Skeletal muscle tissue (tissue), 4 donors: ENCODE measurements around the gene IQGAP1. TPM values are rescaled to one million over a fixed set of nuclear protein-coding genes. Genes with fewer than 3 reads are reported as not detected.
"Not testable (repeated sequence)": the region's sequence is repeated elsewhere in the genome, so short reads cannot be mapped to it uniquely, and the experiment has no call there.

ENCODE experiments used
- H3K27ac ChIP-seq: one replicate; pipeline ENCODE4 v1.7.0; 2013; ENCODE audit warnings: mild to moderate bottlenecking, low read depth, low read length, inconsistent platforms
- H3K27me3 ChIP-seq, 3 donors: one replicate each; pipeline ENCODE4 v1.7.0; 2013; ENCODE audit warnings: low read length in 3 of 3; ENCODE audit not compliant: control insufficient read depth in 3 of 3, insufficient read depth in 3 of 3
- H3K36me3 ChIP-seq, 3 donors: one replicate each; pipeline ENCODE4 v1.7.0; 2013; ENCODE audit warnings: low read length in 3 of 3; ENCODE audit not compliant: control insufficient read depth in 3 of 3, insufficient read depth in 3 of 3
- H3K4me1 ChIP-seq, 3 donors: one replicate each; pipeline ENCODE4 v1.7.0; 2013; ENCODE audit warnings: low read length in 3 of 3, mild to moderate bottlenecking in 3 of 3; ENCODE audit not compliant: control insufficient read depth in 3 of 3, insufficient read depth in 3 of 3
- H3K4me3 ChIP-seq, 3 donors: one replicate each; pipeline ENCODE4 v1.7.0; 2013; ENCODE audit warnings: low read length in 3 of 3
- H3K9ac ChIP-seq, 3 donors: one replicate each; pipeline ENCODE4 v1.7.0; 2013; ENCODE audit warnings: low read length in 3 of 3, mild to moderate bottlenecking in 3 of 3, moderate library complexity in 2 of 3, low read depth in 1 of 3
- H3K9me3 ChIP-seq, 3 donors: one replicate each; pipeline ENCODE4 v1.7.0; 2013; ENCODE audit warnings: low read length in 3 of 3; ENCODE audit not compliant: control insufficient read depth in 3 of 3
- total RNA-seq: library from RNA; depleted of rRNA; stranded (reverse); fragments of >200 nt; gene quantifications from one replicate; pipeline ENCODE4 v1.2.3, GENCODE V29; 2014
- donor health status: Osteomylitis.

Gene IQGAP1
- total RNA-seq, 1 donor from 2014 or later: 104 TPM

DNA sequence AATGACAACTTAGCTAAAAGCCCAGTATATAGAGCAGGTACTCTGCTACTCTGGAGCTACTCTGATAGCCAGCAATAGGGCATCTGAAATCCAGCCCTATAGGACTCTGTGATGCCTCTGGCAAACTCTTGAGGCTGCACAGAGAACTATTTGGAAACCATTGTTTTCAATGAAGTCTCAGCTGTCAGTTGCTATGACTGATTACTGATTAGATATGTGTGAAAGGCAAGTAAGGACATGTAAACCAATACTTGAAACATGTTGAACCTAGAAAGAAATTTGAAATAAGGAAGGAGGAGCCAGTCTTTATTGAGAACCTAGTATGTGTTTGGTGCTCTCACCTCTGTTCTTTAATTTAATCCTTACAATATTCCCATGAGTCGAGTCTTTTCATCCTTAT lies 101.5 kb downstream of the IQGAP1 start:
- Histone ChIP-seq H3K36me3 (peaks cover 66 to 87% (median 84%) of the 10 kb centered on the region in 3 donors), H3K4me3 (no peak overlapping the region), H3K27ac (no peak overlapping the region), H3K9me3 (no peaks in the 10 kb centered on the region), H3K9ac (no peak overlapping the region), H3K27me3 (no peaks in the 10 kb centered on the region), H3K4me1 (no peaks in the 10 kb centered on the region)

DNA sequence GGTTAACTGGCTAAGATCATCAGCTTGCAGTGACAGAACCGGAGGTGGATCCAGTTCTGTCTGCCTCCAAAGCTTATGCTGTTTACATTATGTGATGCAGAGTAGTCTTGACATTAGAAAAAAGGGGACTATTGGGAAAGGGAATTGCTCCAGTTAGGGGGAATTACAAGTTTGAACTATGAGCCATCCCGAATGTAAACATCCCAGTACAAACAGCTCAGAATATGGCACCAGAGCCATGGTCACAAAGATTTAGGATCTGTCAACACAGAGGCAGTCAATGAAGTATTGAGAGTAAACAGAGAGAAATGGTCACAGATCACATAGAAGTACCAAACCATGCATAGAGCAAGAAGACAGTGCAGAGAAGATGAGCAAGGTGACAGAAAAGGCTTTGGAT lies 101.9 kb downstream of the IQGAP1 start:
- Histone ChIP-seq H3K27ac (no peak overlapping the region), H3K9ac (no peak overlapping the region), H3K27me3 (no peaks in the 10 kb centered on the region), H3K4me1 (no peaks in the 10 kb centered on the region), H3K9me3 (no peaks in the 10 kb centered on the region), H3K4me3 (no peak overlapping the region), H3K36me3 (peaks cover 64 to 87% (median 82%) of the 10 kb centered on the region in 3 donors)

DNA sequence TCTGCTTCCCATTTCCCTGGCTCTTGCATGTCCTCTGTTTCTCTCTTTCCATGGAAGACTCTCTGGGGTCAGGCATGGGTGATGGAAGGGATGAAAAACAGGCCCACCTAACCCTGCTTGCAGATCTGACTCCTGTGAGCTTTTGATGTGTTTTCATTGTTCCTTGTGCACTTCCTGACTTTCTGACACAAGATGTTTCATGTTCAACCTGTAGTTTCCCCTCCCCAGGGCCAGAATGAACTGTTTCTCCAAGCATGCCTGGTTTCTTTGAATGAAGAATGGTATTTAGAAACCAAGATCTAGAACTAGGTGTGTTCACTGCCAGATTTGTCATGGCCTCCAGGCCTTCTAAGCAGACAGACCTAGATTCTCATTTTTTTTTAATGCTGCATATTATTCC lies 105.6 kb downstream of the IQGAP1 start:
- Histone ChIP-seq H3K27ac (no peak overlapping the region), H3K4me1 (no peaks in the 10 kb centered on the region), H3K9me3 (no peaks in the 10 kb centered on the region), H3K27me3 (no peaks in the 10 kb centered on the region), H3K9ac (no peak overlapping the region), H3K36me3 (peaks cover 54 to 80% (median 74%) of the 10 kb centered on the region in 3 donors), H3K4me3 (no peak overlapping the region)

DNA sequence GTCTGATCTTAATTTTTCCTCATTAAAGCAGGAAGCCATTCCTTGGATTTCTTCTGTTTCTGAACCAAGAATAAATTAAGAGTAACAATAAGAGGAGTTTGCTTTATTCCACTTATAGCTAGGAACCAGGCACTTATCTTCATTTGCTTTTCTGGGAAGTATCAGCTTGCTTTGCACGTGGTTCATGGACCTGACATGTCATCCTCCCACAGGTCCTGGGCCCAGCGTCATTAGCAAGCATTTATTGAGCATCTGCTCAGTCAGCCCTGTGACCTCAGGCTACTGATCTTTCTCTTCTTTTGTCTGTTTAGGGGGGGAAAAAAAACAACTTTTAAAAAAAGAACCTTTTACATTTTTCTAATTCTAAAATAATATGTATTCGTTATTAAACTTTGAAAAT lies 107.0 kb downstream of the IQGAP1 start:
- Histone ChIP-seq H3K27ac (no peak overlapping the region), H3K36me3 (peaks cover 49 to 81% (median 77%) of the 10 kb centered on the region in 3 donors)

DNA sequence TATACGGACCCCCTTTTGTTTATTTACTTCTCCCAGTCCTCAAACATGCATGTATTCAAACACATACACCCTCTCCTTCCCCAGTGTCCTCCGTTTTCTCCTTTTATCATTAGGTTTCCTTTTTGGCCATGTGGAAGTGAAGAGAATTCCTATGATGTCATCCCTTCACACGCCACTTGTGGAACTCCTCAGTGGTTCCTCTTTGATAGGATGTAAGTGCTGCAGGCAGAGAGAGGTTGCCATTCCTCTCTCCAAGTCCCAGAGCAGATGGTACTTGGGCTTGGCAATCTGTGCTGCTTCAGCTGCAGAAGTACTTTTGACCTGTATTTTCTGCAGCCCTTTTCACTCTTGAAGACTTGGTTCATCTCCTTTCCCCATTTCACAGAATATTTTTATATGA lies 108.7 kb downstream of the IQGAP1 start:
- Histone ChIP-seq H3K27ac (no peak overlapping the region), H3K4me3 (no peak overlapping the region), H3K36me3 (peaks cover 41 to 77% (median 77%) of the 10 kb centered on the region in 3 donors), H3K27me3 (no peaks in the 10 kb centered on the region), H3K9ac (no peak overlapping the region), H3K9me3 (no peaks in the 10 kb centered on the region), H3K4me1 (no peaks in the 10 kb centered on the region)

More for the DNA sequence above, 107.0 kb downstream of the IQGAP1 start:
- no peak overlapping the region for H3K9ac ChIP-seq
- no peaks in the 10 kb centered on the region for H3K4me1 ChIP-seq
- no peaks in the 10 kb centered on the region for H3K27me3 ChIP-seq
- no peaks in the 10 kb centered on the region for H3K9me3 ChIP-seq
- H3K4me3 ChIP-seq: no peak overlapping the region

DNA sequence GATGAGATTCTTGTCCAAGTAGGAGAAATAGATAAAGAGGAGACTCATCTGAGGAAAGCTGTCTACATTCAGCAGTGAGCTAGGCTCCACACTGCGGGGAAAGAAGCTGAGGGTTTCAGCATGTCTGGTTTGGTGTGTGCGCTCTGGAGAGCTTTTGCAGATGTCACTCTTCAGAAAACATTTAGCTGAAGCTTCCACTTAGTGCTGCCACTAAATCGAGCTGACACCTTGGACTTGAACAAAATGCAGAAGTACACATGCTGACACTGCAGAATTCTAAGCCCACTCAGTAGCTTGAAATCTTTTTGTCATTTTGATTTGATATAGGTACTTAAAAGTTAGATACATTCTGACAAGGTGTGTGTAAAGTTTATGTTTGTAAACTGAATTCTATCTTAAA lies 109.3 kb downstream of the IQGAP1 start:
- peaks cover 38 to 78% (median 77%) of the 10 kb centered on the region in 3 donors for H3K36me3 ChIP-seq
- H3K27me3 ChIP-seq: no peaks in the 10 kb centered on the region
- no peak overlapping the region for H3K9ac ChIP-seq
- H3K27ac ChIP-seq: no peak overlapping the region
- H3K9me3 ChIP-seq: no peaks in the 10 kb centered on the region
- no peak overlapping the region for H3K4me3 ChIP-seq
- H3K4me1 ChIP-seq: no peaks in the 10 kb centered on the region

DNA sequence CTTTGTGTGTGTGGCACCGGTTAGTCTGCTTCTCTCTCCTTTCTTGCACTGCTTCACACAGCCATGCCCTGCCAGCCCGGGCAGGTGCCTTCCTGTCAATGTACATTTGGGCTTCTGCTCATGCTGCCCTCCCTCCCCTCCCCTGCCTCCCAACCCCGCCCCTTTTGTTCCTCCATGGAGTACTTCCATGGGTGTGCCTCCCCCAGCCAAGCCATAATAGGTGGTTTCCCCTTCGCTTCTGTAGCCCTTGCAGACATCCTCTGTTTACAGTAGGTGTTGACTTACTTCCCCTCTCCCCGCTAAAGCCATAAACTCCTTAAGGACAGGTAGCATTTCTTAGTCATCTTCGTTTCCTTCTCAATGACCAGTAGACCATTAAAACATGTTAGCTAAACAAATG lies 109.9 kb downstream of the IQGAP1 start:
- H3K9ac ChIP-seq: no peak overlapping the region
- no peak overlapping the region for H3K4me3 ChIP-seq
- no peaks in the 10 kb centered on the region for H3K4me1 ChIP-seq
- H3K9me3 ChIP-seq: no peaks in the 10 kb centered on the region
- H3K36me3 ChIP-seq: peaks cover 33 to 74% (median 72%) of the 10 kb centered on the region in 3 donors
- H3K27me3 ChIP-seq: no peaks in the 10 kb centered on the region
- H3K27ac ChIP-seq: no peak overlapping the region

DNA sequence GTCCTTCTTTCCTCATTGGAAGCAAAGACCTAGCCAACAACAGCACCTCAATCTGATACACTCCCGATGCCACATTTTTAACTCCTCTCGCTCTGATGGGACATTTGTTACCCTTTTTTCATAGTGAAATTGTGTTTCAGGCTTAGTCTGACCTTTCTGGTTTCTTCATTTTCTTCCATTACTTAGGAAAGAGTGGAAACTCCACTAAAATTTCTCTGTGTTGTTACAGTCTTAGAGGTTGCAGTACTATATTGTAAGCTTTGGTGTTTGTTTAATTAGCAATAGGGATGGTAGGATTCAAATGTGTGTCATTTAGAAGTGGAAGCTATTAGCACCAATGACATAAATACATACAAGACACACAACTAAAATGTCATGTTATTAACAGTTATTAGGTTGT lies 112.1 kb downstream of the IQGAP1 start:
- peaks cover 20 to 57% (median 55%) of the 10 kb centered on the region in 3 donors for H3K36me3 ChIP-seq
- H3K4me1 ChIP-seq: no peaks in the 10 kb centered on the region
- no peaks in the 10 kb centered on the region for H3K27me3 ChIP-seq
- no peak overlapping the region for H3K4me3 ChIP-seq
- no peak overlapping the region for H3K27ac ChIP-seq
- no peak overlapping the region for H3K9ac ChIP-seq
- no peaks in the 10 kb centered on the region for H3K9me3 ChIP-seq

DNA sequence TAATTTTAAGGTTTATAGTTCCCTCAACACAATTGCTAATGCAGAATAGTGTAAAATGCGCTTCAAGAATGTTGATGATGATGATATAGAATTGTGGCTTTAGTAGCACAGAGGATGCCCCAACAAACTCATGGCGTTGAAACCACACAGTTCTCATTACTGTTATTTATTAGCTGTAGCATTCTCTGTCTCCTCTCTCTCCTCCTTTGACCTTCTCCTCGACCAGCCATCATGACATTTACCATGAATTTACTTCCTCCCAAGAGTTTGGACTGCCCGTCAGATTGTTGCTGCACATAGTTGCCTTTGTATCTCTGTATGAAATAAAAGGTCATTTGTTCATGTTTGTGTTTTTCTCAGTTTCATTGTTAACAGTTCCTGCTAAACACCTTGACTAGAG lies 113.9 kb downstream of the IQGAP1 start:
- H3K27me3 ChIP-seq: no peaks in the 10 kb centered on the region
- H3K36me3 ChIP-seq: peaks cover 15 to 48% (median 46%) of the 10 kb centered on the region in 3 donors
- H3K27ac ChIP-seq: no peak overlapping the region
- H3K9ac ChIP-seq: no peak overlapping the region
- H3K4me3 ChIP-seq: no peak overlapping the region
- no peaks in the 10 kb centered on the region for H3K9me3 ChIP-seq
- H3K4me1 ChIP-seq: no peaks in the 10 kb centered on the region

DNA sequence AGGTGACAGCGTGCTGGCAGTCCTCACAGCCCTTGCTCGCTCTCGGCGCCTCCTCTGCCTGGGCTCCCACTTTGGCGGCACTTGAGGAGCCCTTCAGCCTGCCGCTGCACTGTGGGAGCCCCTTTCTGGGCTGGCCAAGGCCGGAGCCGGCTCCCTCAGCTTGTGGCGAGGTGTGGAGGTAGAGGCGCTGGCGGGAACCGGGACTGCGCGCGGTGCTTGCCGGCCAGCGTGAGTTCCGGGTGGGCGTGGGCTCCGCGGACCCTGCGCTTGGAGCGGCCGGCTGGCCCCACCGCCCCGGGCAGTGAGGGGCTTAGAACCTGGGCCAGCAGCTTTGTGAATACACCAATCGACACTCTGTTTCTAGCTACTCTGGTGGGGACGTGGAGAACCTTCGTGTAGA lies 122.7 kb downstream of the IQGAP1 start:
- H3K9me3 ChIP-seq, H3K4me1 ChIP-seq, H3K27ac ChIP-seq, H3K9ac ChIP-seq, H3K4me3 ChIP-seq, H3K36me3 ChIP-seq, H3K27me3 ChIP-seq: not testable (repeated sequence)

DNA sequence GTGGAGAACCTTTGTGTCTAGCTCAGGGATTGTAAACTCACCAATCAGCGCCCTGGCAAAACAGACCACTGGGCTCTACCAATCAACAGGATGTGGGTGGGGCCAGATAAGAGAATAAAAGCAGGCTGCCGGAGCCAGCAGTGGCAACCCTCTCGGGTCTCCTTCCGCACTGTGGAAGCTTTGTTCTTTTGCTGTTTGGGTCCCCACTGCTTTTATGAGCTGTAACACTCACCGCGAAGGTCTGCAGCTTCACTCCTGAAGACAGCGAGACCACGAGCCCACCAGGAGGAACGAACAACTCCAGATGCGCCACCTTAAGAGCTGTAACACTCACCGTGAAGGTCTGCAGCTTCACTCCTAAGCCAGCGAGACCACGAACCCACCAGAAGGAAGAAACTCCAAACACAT lies 123.2 kb downstream of the IQGAP1 start:
- H3K9me3 ChIP-seq, H3K27me3 ChIP-seq, H3K4me3 ChIP-seq, H3K4me1 ChIP-seq, H3K27ac ChIP-seq, H3K9ac ChIP-seq, H3K36me3 ChIP-seq: not testable (repeated sequence)
